Osteoblast (primary cell): ENCODE measurements around the gene TCEA3. TPM values are rescaled to one million over a fixed set of nuclear protein-coding genes. Genes with fewer than 3 reads are reported as not detected.

Source experiments
- DNase-seq: peaks from one replicate; pipeline ENCODE4 v3.0.0; 2011; ENCODE audit warnings: low spot score, mixed read lengths; ENCODE audit not compliant: insufficient read length; ENCODE audit errors: missing footprints
- H2AFZ ChIP-seq: 2 replicates; pipeline ENCODE4 v1.6.0; 2011; ENCODE audit warnings: mild to moderate bottlenecking, low read length
- H3K27ac ChIP-seq: 2 replicates; pipeline ENCODE4 v1.5.1; 2011; ENCODE audit warnings: mild to moderate bottlenecking, low read depth, low read length, moderate library complexity
- H3K27me3 ChIP-seq: 2 replicates; pipeline ENCODE4 v1.6.0; 2012; ENCODE audit warnings: mild to moderate bottlenecking, control low read depth, inconsistent platforms, low read length, moderate library complexity; ENCODE audit not compliant: insufficient read depth
- H3K36me3 ChIP-seq: 2 replicates; pipeline ENCODE4 v1.5.1; 2011; ENCODE audit warnings: mild to moderate bottlenecking, low read length, control low read depth, moderate library complexity; ENCODE audit not compliant: insufficient read depth
- H3K4me1 ChIP-seq: 2 replicates; pipeline ENCODE4 v1.5.1; 2011; ENCODE audit warnings: mild to moderate bottlenecking, low read length, control low read depth, moderate library complexity; ENCODE audit not compliant: insufficient read depth
- H3K4me2 ChIP-seq: 2 replicates; pipeline ENCODE4 v1.6.0; 2011; ENCODE audit warnings: mild to moderate bottlenecking, low read length; ENCODE audit not compliant: insufficient read depth
- H3K4me3 ChIP-seq: fragments of 200-600 bp; sonication (generic); 3 replicates; pipeline ENCODE4 v1.5.1; 2012; ENCODE audit warnings: mild to moderate bottlenecking, low read length, inconsistent platforms; ENCODE audit not compliant: insufficient read depth
- H3K79me2 ChIP-seq: 2 replicates; pipeline ENCODE4 v1.6.0; 2012; ENCODE audit warnings: mild to moderate bottlenecking, low read length, control low read depth, inconsistent platforms; ENCODE audit not compliant: insufficient read depth
- H3K9me3 ChIP-seq: 2 replicates; pipeline ENCODE4 v1.5.1; 2011; ENCODE audit warnings: low read depth, low read length, control low read depth
- H4K20me1 ChIP-seq: 2 replicates; pipeline ENCODE4 v1.6.0; 2012; ENCODE audit warnings: mild to moderate bottlenecking, low read length, control low read depth; ENCODE audit not compliant: insufficient read depth
- total RNA-seq: library from RNA; depleted of rRNA; stranded (reverse); fragments of >200 nt; gene quantifications from 2 replicates; pipeline ENCODE4 v1.2.3, GENCODE V29; 2012
- TF ChIP-seq, protein P1 (sequence below): IDR thresholded peaks from 2 replicates; pipeline ENCODE4 v1.5.1; 2011; ENCODE audit warnings: mild to moderate bottlenecking, low read depth, low read length, moderate library complexity; ENCODE audit errors: extremely low read depth

TCEA3 gene
- total RNA-seq, 1 donor: 31.5 TPM

DNA sequence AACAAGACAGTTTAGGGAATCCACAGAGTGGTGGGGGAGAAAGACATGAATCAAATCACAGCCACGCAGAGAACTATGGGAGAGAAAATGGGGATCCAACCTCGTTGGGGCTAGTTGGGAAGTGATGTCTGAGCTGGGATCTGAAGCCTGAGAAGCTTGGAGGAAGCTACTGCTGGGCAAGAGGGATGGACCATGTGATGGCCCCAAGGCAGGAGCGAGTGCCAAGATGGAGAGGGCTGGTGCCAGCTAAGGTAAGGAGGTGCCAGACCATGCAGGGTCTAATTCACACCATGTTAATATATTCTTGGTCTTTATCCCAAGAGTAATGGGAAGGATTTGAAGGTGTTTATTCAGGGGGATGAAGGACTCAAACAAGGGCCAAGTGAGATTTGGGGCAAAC is 18.2 kb upstream of the TCEA3 start:
- Histone ChIP-seq H3K36me3 (peaks cover 12% of the 10 kb centered on the region), H4K20me1 (no peaks in the 10 kb centered on the region), H3K4me2 (no peak overlapping the region), H3K27ac (no peak overlapping the region), H3K9me3 (no peaks in the 10 kb centered on the region), H3K4me1 (peaks cover 14% of the 10 kb centered on the region), H3K4me3 (no peak overlapping the region), H3K27me3 (no peaks in the 10 kb centered on the region), H2AFZ (no peak overlapping the region), H3K79me2 (no peaks in the 10 kb centered on the region)
- TF ChIP-seq, protein P1, sequence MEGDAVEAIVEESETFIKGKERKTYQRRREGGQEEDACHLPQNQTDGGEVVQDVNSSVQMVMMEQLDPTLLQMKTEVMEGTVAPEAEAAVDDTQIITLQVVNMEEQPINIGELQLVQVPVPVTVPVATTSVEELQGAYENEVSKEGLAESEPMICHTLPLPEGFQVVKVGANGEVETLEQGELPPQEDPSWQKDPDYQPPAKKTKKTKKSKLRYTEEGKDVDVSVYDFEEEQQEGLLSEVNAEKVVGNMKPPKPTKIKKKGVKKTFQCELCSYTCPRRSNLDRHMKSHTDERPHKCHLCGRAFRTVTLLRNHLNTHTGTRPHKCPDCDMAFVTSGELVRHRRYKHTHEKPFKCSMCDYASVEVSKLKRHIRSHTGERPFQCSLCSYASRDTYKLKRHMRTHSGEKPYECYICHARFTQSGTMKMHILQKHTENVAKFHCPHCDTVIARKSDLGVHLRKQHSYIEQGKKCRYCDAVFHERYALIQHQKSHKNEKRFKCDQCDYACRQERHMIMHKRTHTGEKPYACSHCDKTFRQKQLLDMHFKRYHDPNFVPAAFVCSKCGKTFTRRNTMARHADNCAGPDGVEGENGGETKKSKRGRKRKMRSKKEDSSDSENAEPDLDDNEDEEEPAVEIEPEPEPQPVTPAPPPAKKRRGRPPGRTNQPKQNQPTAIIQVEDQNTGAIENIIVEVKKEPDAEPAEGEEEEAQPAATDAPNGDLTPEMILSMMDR: no peak
- DNase-seq: no peak

DNA sequence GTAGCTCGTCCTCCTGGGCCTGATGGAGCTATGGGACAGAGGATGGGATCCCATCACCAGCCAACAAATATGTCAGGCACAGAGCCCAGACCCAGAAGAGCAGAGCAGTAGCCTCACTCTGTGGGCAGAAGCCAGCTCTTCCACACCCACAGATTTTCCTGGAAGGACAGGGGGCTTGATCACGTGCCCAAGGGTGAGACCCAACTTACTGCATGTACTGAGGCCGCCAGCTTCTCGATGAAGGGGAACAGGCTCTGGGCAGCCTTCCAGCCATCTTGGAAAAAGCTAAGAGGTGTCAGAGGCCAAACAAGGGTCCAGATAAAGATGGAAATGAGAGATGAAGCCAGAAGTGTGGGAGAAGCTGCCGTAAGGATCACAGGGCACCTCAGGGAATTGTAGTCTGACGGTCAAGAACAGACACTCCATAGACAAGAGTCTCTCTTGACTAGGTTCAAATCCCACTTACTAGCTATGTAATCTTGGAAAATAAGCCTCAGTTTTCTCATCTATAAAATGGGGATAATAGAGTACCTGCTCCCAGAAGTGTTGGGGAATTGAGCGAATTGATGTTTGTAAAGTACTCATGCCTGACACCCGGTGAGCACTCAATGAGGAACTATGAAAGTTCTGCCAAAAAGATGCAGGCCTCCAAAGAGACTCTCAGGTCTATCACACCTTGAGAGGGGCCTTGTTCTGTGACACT is 17.0 kb upstream of the TCEA3 start:
- Histone ChIP-seq H3K4me3 (no peak overlapping the region), H3K27me3 (no peaks in the 10 kb centered on the region), H2AFZ (no peak overlapping the region), H3K4me2 (no peak overlapping the region), H3K27ac (no peak overlapping the region), H3K9me3 (no peaks in the 10 kb centered on the region), H3K4me1 (peaks cover 8% of the 10 kb centered on the region), H3K79me2 (no peaks in the 10 kb centered on the region), H4K20me1 (no peaks in the 10 kb centered on the region), H3K36me3 (peaks cover 12% of the 10 kb centered on the region)
- DNase-seq: no peak
- TF ChIP-seq, protein P1: no peak

DNA sequence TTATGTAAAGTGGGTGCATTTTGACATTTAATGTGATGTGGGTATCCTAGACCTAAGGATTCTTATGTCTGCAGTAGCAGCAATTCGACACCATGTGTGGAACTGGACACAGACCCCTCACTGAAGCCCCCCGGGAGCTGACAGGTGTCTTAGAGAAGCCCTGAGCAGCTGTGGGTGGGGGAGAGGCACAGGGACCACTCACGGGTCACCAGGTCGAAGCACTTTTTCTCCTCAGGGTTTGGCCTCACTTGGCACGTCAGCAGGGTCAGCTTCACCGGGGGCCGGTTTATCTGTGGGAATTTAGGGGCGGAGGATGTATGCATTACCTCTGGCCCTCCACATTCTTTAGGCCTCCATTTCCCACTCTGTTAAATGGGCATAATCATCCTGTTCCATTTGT is 14.0 kb upstream of the TCEA3 start:
- no peaks in the 10 kb centered on the region for H4K20me1 ChIP-seq
- no peaks in the 10 kb centered on the region for H3K27me3 ChIP-seq
- TF ChIP-seq, protein P1: no peak
- H3K4me1 ChIP-seq: no peaks in the 10 kb centered on the region
- peaks cover 19% of the 10 kb centered on the region for H3K36me3 ChIP-seq
- no peak overlapping the region for H3K27ac ChIP-seq
- H2AFZ ChIP-seq: no peak overlapping the region
- no peak overlapping the region for H3K4me2 ChIP-seq
- H3K9me3 ChIP-seq: no peaks in the 10 kb centered on the region
- DNase-seq: no peak
- H3K79me2 ChIP-seq: no peaks in the 10 kb centered on the region
- no peak overlapping the region for H3K4me3 ChIP-seq

DNA sequence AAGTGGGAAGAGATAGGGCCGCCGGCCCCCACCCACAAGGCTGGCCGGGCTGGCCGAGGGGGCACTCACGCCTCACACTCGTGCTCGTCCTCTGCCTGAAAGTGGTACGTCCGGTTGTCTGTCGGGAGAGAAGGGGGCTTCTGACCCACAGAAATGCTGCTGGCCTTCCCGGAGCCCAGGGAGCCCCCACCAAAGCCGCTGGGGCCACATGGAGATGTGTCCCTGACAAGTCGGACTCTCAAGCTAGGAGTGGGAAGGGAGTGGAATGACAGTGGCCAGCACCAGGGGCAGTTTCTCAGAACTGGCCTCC is 12.8 kb upstream of the TCEA3 start:
- Histone ChIP-seq H2AFZ (no peak overlapping the region), H3K79me2 (no peaks in the 10 kb centered on the region), H3K9me3 (no peaks in the 10 kb centered on the region), H4K20me1 (no peaks in the 10 kb centered on the region), H3K27me3 (no peaks in the 10 kb centered on the region), H3K4me2 (no peak overlapping the region), H3K4me3 (no peak overlapping the region), H3K4me1 (no peaks in the 10 kb centered on the region), H3K36me3 (peaks cover 29% of the 10 kb centered on the region), H3K27ac (no peak overlapping the region)
- DNase-seq: no peak
- TF ChIP-seq, protein P1: no peak
